Smooth muscle cell (in vitro differentiated cells): ENCODE results near the gene ADGRB2. TPM values are rescaled to one million over a fixed set of nuclear protein-coding genes. Genes with fewer than 3 reads are reported as not detected.

ENCODE experiments used
- DNase-seq: peaks from one replicate; lab custom pipeline; 2025; ENCODE audit not compliant: unreplicated experiment; lab: John Stamatoyannopoulos, UW
- H2AFZ ChIP-seq: fragments of 200-600 bp; sonication (generic); 2 replicates; pipeline ENCODE4 v1.6.0; 2016; ENCODE audit warnings: antibody characterized with exemption, low read depth, mild to moderate bottlenecking
- H3F3A ChIP-seq: fragments of 200-600 bp; sonication (generic); 2 replicates; pipeline ENCODE4 v1.6.0; 2017; ENCODE audit warnings: antibody characterized with exemption, low read depth
- H3K27ac ChIP-seq: fragments of 200-600 bp; sonication (generic); 2 replicates; pipeline ENCODE4 v1.5.1; 2016; ENCODE audit warnings: low read depth, mild to moderate bottlenecking
- H3K27me3 ChIP-seq: fragments of 200-600 bp; sonication (generic); 2 replicates; pipeline ENCODE4 v1.6.1; 2016; ENCODE audit warnings: low read depth, mild to moderate bottlenecking
- H3K36me3 ChIP-seq: fragments of 200-600 bp; sonication (generic); 2 replicates; pipeline ENCODE4 v1.5.1; 2016; ENCODE audit warnings: low read depth
- H3K4me1 ChIP-seq: fragments of 200-600 bp; sonication (generic); 2 replicates; pipeline ENCODE4 v1.5.1; 2016; ENCODE audit warnings: low read depth
- H3K4me2 ChIP-seq: fragments of 200-600 bp; sonication (generic); 2 replicates; pipeline ENCODE4 v1.6.0; 2016; ENCODE audit warnings: mild to moderate bottlenecking
- H3K4me3 ChIP-seq: fragments of 200-600 bp; sonication (generic); 2 replicates; pipeline ENCODE4 v1.5.1; 2016; ENCODE audit warnings: mild to moderate bottlenecking
- H3K79me2 ChIP-seq: fragments of 200-600 bp; sonication (generic); 2 replicates; pipeline ENCODE4 v1.6.0; 2016; ENCODE audit warnings: low read depth, mild to moderate bottlenecking
- H3K9ac ChIP-seq: fragments of 200-600 bp; sonication (generic); 2 replicates; pipeline ENCODE4 v1.6.0; 2016; ENCODE audit warnings: low read depth
- H3K9me3 ChIP-seq: fragments of 200-600 bp; sonication (generic); replicated peaks from 2 replicates; pipeline ENCODE4 v1.5.1; 2016; ENCODE audit warnings: low read depth
- H4K20me1 ChIP-seq: fragments of 200-600 bp; sonication (generic); 2 replicates; pipeline ENCODE4 v1.6.0; 2016; ENCODE audit warnings: low read depth
- WGBS: methylation state at CpG from one replicate; pipeline ENCODE4 v1.1.7; 2016; ENCODE audit warnings: low lambda C conversion rate; 5-methylcytosine and 5-hydroxymethylcytosine counted together
- polyA plus RNA-seq: library from polyadenylated mRNA; unstranded; fragments of >200 nt; fragmentation: Nextera tagmentation; extraction: Ambion mirVana; gene quantifications from 2 replicates; pipeline ENCODE4 v1.2.1, GENCODE V29; 2016
- total RNA-seq: library from RNA; depleted of rRNA; stranded (reverse); fragments of >200 nt; gene quantifications from 2 replicates; pipeline ENCODE4 v1.2.3, GENCODE V29; 2014
- TF ChIP-seq, protein P1 (sequence below): fragments of 200-600 bp; sonication (generic); IDR thresholded peaks from 2 replicates; pipeline ENCODE4 v1.5.1; 2017; ENCODE audit warnings: borderline replicate concordance, mild to moderate bottlenecking, antibody characterized with exemption; ENCODE audit not compliant: insufficient read depth, poor library complexity, severe bottlenecking

Gene ADGRB2
- total and polyA plus RNA-seq, 2 experiments from 2014 or later: 8.8 to 9.4 TPM

DNA sequence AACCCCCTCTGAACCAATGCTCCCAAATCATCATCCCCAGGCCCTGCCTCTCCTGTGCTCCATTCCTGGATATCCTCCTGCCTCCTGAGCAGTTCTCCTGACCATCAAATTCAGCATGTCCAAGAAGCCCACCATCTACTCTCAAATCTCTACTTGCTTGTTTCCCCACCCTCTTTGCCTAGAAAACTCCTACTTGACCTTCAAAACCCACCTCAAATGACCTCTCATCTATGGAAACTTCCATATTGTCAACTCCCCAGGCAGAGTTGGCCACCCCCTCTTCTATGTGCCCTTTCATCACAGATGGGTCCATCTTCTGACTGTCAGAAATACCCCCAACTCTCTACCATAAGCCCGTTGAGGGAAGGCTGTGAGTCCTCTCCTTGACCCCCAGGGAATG, 16.8 kb downstream of the ADGRB2 start:
- no peaks in the 10 kb centered on the region for H3K9me3 ChIP-seq
- H3F3A ChIP-seq: peaks cover 2% of the 10 kb centered on the region
- no peak overlapping the region for H3K27ac ChIP-seq
- WGBS: 90% methylated on average over 1 of the region's 1 CpG
- no peaks in the 10 kb centered on the region for H3K27me3 ChIP-seq
- H3K9ac ChIP-seq: no peak overlapping the region
- no peak overlapping the region for H3K4me3 ChIP-seq
- peaks cover 29% of the 10 kb centered on the region for H4K20me1 ChIP-seq
- DNase-seq: no peak
- H3K36me3 ChIP-seq: no peaks in the 10 kb centered on the region
- no peak overlapping the region for H3K4me2 ChIP-seq
- H3K4me1 ChIP-seq: peaks cover 20% of the 10 kb centered on the region
- no peak overlapping the region for H2AFZ ChIP-seq
- TF ChIP-seq, protein P1, sequence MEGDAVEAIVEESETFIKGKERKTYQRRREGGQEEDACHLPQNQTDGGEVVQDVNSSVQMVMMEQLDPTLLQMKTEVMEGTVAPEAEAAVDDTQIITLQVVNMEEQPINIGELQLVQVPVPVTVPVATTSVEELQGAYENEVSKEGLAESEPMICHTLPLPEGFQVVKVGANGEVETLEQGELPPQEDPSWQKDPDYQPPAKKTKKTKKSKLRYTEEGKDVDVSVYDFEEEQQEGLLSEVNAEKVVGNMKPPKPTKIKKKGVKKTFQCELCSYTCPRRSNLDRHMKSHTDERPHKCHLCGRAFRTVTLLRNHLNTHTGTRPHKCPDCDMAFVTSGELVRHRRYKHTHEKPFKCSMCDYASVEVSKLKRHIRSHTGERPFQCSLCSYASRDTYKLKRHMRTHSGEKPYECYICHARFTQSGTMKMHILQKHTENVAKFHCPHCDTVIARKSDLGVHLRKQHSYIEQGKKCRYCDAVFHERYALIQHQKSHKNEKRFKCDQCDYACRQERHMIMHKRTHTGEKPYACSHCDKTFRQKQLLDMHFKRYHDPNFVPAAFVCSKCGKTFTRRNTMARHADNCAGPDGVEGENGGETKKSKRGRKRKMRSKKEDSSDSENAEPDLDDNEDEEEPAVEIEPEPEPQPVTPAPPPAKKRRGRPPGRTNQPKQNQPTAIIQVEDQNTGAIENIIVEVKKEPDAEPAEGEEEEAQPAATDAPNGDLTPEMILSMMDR: no peak
- no peaks in the 10 kb centered on the region for H3K79me2 ChIP-seq

DNA sequence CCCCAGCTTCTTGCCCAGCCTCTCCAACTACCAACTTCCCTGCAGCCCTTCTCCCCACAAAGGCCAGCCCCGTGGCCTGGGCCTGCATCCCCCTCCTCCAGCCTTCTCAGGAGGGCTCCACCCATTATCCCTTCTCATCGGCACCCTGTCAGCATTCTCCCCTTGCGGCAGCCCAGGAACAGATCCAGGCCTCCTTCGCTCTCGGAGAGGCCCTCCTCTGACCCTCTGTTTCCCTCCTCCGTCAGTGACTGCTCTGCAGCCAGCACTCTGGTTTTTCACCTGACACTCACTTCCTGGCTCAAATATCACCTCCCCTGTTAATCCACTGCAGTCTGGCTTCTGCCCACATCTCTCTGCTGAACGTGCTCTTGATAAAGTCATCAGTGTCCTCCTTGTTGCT, 17.5 kb downstream of the ADGRB2 start:
- Histone ChIP-seq H3K9me3 (no peaks in the 10 kb centered on the region), H3F3A (peaks cover 2% of the 10 kb centered on the region), H3K79me2 (no peaks in the 10 kb centered on the region), H3K36me3 (no peaks in the 10 kb centered on the region), H3K27me3 (no peaks in the 10 kb centered on the region), H4K20me1 (peaks cover 25% of the 10 kb centered on the region), H3K4me1 (peaks cover 20% of the 10 kb centered on the region), H3K9ac (no peak overlapping the region), H3K4me3 (no peak overlapping the region), H3K4me2 (no peak overlapping the region), H2AFZ (no peak overlapping the region), H3K27ac (no peak overlapping the region)
- 52% methylated on average over 7 of the region's 7 CpGs for WGBS
- no peak for DNase-seq
- TF ChIP-seq, protein P1: no peak

DNA sequence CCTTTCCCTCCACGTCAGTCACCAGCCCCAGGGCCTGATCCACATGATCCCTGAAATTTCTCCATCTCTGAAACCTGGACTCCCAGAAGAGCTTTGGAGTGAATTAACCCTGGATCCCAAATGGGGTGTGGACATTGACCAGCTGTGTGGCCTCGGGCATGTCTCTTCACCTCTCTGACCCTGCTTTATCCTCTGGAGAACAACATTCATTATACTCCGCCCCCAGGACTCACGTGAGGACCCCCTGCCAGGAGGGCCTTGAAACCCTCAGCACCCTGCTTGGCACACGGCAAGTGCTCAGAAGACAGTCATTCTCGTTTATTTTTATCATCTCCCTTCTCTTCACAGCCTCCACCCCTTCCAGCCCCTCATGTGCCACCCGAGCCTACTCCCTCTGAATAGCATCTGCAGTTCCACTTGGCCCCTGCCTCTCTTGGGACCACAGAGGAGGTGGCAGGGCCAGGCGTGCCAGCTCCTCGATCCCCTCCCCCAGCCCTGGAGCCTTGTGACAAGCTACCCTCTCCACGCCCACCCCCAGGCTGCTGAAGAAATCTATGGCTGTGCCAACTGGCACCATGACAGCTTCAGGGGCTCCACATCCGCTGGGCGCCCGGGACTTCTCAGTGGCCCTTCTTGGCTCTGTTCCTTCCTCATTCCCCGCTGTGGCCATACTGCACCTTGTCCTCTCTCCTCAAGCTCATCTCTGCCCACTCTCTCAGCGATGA, 18.0 kb downstream of the ADGRB2 start:
- Histone ChIP-seq H3K4me1 (peaks cover 16% of the 10 kb centered on the region), H3K79me2 (no peaks in the 10 kb centered on the region), H3K27ac (no peak overlapping the region), H3K4me3 (no peak overlapping the region), H3K4me2 (no peak overlapping the region), H2AFZ (no peak overlapping the region), H4K20me1 (peaks cover 23% of the 10 kb centered on the region), H3K27me3 (no peaks in the 10 kb centered on the region), H3K9ac (no peak overlapping the region), H3K36me3 (no peaks in the 10 kb centered on the region), H3K9me3 (no peaks in the 10 kb centered on the region), H3F3A (no peaks in the 10 kb centered on the region)
- TF ChIP-seq, protein P1: no peak
- no peak for DNase-seq
- WGBS: 92% methylated on average over 14 of the region's 15 CpGs
